GM19372 (cell line): Measurements from ENCODE around the gene CMIP.

Source experiments
- ATAC-seq: cut with Tn5 transposase; IDR thresholded peaks from one replicate; pipeline ENCODE4 v1.9.1; 2021; ENCODE audit warnings: mild to moderate bottlenecking, low read depth, moderate library complexity; ENCODE audit not compliant: unreplicated experiment

CMIP gene

DNA sequence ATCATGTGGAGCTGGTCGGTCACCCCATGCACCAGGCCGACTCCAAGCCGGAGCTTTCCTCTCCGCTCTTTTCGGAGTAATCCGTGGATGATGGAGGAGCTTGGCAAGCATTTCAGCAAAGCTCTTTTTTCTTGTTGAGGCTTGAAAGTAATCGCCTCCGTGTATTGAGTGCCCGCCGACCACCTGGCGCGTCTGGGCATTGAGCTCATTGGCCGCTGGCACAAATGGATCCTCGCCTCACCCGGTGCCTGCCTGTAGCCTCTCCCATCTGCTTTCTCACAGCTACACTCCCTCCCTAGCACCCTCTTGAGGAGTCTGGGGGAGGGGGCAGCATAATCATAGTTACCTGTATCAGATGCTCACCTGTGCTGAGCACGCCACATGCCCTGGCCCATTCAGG, 148.9 kb downstream of the CMIP start:
- ATAC-seq: no peak

DNA sequence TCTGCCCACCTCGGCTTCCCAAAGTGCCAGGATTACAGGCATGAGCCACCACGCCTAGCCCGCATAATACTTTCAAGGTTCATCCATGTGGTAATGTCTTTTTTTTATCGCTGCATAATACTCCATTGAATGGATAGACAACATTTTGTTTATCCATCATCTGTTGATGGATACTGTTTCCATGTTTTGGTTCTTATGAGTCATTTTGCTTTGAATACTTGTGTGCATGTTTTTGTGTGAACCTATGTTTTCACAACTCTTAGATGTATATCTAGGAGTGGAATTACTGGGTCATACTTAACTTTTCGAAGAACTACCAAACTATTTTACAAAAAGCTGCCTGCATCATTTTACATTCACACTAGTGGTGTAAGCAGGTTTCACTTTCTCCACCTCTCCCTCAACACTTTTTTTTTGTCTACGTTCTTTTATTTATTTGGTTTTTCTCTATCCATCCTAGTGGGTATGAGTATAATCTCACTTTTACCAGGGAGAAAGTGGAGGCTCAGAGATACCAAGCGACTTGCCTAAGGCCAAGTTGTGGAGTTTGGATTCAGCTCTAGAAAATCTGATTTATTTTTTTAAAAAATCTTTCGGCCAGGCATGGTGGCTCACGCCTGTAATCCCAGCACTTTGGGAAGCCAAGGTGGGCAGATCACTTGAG, 151.2 kb downstream of the CMIP start:
- ATAC-seq: no peak

DNA sequence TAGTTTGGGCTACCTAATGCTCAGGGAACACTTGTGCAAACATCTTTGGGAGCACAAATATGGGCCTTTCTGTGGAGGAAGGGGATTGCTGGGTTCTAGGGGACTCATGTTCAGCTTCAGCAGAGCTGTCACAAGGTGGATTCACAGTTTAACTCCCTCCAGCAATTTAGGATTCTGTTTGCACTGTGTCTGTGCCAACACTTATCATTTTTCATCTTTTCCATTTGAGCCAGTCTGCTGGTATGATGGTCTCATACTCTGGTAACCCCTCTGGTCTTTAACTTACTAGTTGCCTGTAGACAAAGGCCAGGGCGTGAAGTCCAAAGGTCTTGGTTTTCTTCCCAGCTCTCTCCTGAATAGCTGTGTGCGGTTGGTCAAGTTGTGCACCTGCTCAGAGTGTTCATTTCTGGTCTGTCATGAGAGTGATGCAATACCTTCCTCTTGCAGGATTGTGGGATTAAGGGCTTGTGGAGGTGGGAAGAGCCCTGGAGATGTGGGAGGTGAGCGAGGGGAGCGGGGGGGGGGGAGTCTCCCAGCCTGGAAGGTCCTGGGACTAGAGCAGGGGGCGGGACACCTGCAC, 152.6 kb downstream of the CMIP start:
- ATAC-seq: no peak

DNA sequence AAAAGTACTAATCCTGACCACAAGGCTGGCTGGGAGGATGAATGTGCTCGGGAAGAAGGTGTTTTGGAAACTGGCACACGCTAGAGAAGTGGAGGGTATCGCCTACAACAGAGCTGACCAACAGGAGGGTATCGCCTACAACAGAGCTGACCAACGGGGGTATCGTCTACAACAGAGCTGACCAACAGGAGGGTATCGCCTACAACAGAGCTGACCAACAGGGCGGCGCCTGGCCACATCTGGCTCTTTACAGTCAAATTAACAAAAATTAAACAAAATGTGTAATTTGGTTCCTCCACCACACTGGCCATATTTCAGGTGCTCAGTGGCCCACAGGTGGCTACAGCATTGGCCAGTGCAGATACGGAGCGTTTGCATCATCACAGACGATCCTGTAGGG, 153.5 kb downstream of the CMIP start:
- no peak for ATAC-seq

DNA sequence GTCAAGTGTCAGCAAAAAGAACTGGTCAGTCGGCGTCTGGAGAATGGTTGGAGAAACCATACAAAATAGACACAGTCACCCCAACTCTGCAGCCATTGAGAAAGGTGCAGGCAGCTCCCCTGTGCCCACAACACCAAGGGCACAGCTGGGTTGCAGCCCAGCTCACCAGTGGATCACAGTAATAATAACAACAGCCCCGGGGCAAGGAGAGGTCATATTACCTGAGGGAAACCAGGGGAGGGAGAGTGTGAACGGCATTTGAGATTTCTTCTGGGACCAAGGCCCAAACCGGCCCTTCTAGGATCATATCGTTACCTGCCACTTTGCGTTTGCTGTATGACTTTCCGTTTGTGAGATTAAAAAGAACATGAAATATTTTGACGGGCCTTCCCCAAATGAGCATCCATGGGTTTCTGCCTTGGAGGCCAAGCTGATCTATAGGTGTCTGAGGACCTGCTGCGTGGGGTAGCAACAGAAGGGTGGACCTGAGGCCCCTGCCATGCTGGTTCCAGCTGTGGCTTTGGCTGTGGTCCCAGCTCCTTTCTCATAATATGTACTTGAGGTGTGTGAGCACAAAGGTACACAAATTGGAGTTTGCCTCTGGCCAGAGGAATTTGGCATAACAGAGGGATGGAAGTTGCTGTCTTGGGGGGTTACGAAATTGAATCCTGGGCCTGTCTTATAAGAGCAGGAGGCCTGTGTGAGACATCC, 154.6 kb downstream of the CMIP start:
- ATAC-seq: no peak

DNA sequence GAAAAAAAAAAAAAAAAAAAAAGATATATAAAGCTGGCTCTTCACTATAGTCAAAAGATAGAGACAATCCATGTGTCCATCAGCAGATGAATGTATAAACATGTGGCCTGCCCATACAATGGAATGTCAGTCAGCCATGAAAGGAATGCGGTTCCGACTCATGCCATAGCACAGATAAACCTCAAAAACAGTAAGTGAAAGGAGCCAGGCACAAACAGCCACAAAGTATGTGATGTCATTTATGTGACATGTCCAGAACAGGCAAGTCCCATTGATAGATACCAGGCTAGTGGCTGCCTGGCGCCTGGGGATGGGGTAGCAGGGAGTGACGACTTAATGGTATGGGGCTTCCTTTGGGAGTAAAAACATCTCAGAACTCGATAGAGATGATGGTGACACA, 155.7 kb downstream of the CMIP start:
- ATAC-seq: no peak

DNA sequence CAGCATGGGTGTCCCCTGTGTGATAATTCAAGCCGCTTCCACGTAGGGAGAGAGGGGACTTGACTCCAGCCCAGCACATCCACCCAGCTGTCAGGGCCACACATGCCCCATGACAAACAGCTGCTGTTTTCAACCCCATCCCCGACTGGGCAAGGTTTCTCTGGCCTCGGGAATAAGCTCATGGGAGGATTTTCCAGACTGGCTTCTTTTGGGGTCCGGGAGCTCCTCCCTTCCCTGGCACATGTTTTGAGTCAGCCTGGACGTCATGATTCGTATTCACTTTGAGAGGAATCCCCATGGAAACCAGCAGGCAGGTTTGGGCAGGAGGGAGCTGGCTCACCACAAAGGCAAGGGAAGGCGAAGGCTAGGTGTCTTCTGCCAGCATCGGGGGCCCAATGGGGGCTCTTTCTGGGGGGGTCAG, 156.4 kb downstream of the CMIP start:
- ATAC-seq: no peak

DNA sequence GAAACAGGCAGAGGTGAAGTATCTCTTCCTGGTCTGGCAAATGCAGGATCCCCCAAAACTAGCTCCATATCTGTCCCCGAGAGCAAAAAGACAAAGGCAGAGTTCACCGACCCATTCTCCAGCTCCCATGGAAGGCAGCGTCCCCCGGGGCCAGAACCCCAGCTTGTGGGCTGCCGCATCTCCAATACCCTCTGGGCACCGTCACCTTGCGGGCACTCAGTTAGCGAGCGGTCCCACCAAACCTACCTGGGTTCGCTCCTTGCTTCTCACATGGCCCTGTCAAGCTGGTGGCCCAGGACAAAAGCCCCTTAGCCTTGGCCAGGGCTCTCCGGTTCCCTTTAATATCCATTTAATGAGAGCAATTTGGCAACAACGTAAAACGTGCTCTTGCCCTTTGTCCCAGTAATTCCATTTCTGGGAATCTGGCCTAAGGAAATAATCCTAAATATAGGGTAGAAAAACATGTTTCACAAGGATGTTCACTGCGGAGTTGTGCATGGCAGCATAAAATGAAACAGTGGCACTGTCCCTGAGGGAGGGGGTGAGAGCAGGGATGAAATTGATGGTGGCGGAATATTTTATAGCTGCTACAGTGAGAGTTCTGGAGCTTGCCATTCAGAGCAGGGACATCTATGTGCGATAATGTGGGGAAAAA, 157.1 kb downstream of the CMIP start:
- ATAC-seq: no peak

DNA sequence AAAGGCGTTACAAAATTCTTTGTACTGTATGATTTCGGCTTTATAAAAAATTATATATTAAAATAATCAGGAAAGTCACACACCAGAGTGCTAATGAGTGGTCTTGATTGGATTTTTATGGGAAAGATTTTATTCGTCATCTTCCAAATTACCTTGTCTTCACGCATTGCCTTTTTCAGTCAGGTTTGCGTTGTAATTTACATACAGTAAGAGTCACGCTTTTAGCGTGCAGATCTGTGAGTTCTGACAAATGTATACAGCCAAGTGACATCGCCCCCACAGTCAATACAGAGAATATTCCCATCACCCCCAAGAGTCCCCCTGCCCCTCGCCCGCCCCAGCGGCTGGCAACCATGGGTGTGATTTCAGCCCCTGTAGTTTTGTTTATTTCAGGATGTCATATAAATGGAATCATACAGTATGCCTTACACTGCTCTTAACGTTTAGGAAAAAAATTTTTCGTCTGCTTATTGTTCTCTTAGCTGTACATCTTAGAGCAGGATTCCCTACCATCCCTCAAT, 157.7 kb downstream of the CMIP start:
- ATAC-seq: no peak

DNA sequence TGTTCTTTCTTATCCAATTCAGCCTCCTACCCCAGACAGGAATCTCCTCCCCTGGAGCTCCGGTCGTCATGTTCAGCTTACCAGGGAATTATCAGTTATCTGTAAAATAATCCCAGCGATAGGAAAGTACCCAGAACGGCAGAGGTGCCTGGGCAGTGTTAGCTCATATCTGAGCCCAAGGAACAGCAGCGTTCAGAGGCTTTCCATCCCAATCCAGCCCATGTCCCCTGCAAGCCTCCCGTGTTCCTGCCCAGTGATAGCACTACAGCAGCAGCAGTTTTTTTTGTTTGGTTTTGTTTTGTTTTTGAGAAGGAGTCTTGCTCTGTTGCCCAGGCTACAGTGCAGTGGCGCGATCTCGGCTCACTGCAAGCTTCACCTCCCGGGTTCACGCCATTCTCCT, 158.2 kb downstream of the CMIP start:
- ATAC-seq: no peak

DNA sequence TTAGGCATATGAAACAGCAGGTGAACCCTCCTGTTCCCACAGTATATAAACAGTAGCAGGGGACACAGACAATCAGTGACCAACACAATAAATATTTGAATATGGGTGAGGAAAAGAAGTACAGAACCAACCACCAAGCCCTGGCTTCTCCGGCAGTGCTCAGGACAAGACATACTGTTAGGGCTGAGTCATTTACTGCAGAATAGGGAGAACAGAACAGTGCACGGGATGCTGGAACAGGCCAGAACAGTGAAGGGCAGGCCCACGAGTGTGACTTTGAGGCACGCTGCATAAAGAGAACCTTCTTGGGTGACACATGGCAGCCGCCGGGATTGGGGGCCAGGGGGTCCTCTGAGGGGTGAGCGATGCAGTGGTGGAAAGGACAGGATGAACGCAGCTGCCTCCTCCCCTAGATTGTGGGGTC, 160.4 kb downstream of the CMIP start:
- ATAC-seq: no peak

DNA sequence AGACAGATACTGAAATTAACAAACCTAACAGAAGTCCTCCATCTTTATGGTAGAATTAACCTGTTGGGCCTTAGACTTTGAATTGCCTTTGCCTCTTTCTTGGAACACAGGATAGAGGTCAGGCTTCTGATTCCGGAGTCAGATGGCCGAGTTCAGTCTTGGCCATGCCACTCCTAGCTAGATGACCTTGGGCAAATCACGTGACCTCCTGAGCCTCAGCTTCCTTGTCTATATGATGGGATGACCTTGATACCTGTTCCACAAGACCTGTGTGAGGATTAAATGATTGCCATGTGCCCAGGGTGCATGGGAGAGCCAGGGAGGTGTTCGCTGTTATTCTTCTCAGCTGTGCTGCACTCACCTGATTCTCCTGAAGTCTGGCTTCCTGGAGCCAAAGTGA, 161.4 kb downstream of the CMIP start:
- ATAC-seq: no peak

DNA sequence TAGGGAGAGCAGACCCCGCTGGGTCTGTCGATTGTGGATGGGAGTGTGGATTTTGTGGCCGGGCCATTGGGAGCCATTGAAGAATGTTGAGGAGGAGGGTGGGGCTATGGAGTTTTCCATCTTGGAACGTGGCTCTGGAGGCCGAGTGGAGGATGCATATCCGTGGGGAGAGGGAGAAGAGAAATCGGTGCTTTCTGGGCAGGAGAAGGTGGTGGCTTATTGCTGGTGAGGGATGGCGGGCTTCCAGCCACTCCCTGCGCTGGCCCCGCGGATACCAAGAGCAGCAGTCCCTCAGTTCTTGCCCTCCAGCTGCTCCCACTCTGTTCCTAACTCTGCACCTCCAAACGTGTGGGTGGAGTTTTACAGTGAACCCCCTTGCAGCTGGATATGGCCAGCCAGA, 162.4 kb downstream of the CMIP start:
- no peak for ATAC-seq

DNA sequence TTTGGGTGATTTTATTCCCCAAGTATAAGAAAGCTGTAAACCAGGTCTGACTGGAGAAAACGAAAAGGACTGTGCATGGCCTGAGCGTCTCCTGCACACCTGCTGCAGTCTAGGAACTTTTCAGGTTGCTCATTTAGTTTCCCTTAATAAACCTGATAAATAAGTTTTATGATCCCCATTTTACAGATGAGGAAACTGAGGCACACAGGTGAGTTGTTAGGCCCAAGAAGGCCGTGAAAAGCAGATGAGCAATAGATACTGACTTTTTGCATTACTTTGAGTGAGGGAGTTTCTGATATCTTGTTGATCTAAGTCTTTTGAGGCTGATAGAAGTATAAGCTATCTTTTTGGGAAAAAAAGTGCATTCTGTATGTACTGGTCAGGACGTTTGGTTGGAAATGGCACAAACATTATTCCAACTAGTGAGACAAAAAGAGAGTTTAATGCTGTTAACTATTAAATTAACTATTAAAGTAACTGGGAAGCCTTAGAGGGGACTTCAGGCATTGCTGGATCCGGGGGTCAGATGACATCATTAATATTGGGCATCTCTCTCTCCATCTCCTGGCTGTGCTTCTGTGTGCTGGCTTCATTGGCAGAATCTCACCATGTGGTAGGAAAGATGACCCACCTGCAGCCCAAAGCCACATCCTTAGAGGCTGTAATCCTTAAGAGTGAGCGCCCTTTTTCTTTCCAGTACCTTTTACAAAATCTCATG, 163.4 kb downstream of the CMIP start:
- ATAC-seq: no peak

DNA sequence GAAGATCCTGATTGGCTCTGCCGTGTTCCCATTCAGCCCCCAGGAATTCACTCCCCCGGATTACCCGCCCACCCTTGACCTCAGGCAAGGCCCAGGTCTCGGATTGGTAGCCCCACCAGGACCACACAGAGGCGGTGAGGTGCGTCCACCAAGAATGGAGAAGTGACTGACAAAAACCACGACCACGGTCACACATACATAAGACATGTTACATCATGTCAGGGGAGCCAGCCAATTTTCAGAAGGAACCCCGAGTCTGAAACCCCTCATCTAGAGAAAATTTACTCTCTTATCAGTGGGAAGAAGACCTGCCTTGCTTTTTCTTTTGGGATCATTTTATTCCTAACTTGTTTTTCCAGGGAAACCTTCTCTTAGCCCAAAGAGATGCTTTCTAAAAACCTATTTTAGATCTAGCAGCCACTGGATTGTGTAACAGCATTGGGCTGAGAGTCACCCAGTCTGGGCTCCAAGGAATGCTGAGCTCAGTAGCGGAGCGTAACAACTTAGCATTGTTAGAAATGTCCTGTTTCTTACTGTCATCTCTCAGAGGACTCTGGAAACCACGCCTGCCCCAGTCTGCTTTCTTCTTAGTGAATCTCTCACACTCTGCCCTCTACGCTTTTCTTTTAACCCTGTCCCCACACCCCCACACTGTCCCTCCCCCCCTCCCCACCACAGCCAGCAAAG, 164.1 kb downstream of the CMIP start:
- ATAC-seq: no peak

DNA sequence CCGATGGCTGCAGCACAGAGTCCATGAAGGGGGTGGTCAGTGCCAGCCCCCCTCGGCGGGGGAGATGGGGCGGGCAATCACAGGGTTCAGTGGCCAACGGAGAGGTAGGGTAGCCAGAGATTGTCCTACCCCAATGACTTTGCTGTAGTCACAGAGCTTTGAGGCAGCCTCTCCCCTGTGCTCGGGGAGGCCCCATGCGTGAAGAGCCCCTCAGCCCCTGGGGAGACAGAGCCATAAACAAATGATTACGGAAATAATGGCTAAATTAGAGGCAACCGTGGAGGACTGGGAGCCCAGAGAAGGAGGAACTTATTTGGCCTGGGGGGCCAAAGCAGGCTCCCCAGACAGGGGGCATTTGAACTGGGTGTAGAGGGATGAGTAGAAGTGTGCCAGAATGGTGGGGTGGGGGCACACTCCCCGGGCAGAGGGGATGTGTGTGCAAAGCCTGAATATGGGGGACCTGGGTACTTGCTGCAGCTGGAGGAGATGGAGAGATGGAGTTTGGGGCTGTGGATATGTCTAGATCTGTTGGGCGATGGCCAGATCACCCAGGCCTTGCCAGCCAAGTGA, 164.8 kb downstream of the CMIP start:
- no peak for ATAC-seq

DNA sequence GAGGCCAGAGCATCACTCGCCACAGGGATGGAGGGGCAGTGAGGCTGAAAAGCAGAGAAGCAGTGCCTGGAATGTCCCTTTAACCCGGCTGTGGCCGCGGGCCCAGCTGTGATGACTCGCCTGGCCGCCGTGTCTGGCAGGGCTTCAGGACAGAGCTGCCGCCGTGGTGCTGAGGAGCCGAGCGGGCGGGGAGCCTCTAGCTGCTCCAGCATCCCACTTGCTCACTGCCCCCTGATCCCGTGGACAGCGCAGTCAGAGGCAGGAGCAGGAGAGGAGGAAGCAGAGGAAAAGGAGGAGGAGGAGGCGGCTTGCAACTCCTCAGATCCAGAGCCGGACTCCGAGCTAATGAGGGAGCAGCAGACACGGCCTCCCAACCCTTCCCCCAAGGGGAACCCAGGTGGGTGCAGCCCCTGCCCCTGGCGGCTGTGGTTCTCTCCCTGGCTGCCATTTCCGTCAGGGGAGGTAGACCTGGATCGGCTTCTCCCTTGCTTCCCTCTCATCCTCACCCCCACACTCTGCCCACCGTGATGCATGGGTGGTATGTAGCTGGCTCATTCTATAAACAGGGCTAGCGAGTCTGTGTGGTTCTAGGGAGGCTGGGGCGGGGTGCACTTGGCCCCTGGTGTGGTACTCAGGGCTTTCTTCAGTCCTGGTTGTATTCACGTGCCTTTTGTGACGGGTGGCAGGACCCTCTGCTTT, 165.7 kb downstream of the CMIP start:
- ATAC-seq: no peak

DNA sequence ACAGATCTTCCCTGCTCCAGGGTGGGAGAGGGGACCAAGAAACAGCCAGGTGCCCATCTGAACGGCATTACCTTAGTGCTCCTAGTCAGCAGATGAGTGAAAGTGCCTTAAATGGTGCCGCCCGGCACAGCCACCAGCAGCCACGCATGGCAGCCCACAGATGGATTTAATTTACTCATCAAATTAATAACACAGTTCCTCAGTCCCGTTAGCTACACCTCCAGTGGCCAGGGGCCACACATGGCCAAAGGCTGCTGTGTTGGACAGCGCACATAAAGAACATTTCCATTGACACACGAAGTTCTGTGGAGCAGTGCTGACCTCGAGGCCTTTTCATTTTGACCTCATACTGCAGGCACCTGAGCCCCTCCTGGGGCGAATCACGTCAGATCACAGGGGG, 166.3 kb downstream of the CMIP start:
- no peak for ATAC-seq

DNA sequence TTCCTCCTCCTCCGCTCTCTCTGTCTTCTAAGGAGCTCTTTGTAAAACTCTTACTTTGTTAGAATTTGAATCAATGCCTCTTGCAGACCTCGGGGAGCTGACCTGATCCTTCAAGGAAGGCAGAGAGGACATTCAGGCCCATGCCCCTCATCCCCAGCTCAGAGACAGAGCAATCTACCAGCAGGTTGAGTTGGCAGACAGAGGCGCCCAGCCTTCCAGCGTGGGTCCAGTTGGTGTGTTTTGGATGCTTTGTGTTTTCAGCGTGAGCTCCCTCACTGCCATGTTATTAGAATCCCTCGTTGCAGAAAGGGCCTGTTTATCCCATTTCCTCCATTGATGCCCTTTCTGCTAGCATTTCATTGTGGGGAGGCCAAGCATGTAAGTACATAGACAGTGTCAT, 167.1 kb downstream of the CMIP start:
- no peak for ATAC-seq
